Mucosa of descending colon (tissue), 3 donors: ENCODE results near the gene OR1S1. TPM values are rescaled to one million over a fixed set of nuclear protein-coding genes. Genes with fewer than 3 reads are reported as not detected.

Experiments used
- ATAC-seq: fragments of 200-7000 bp; cut with Tn5 transposase; one replicate; pipeline ENCODE4 v1.9.1; 2020; ENCODE audit warnings: mild to moderate bottlenecking, moderate library complexity
- DNase-seq, 3 donors: peaks; one replicate each; pipeline ENCODE4 v3.0.0-alpha.2; 2020
- H3K36me3 ChIP-seq: fragments of 200-600 bp; one replicate; pipeline ENCODE4 v1.8.0; 2021; ENCODE audit warnings: low read depth, mild to moderate bottlenecking
- H3K4me1 ChIP-seq: fragments of 200-600 bp; one replicate; pipeline ENCODE4 v1.8.0; 2021; ENCODE audit warnings: low read depth, mild to moderate bottlenecking
- H3K4me3 ChIP-seq: fragments of 200-600 bp; one replicate; pipeline ENCODE4 v1.8.0; 2021; ENCODE audit warnings: mild to moderate bottlenecking
- H3K9me3 ChIP-seq: fragments of 200-600 bp; one replicate; pipeline ENCODE4 v1.8.0; 2021; ENCODE audit warnings: mild to moderate bottlenecking
- intact Hi-C, 2 donors: fragments of 100-400 bp; cut with DNase I in 1 of 2; cut with micrococcal nuclease in 1 of 2; formaldehyde crosslinking; loops; one replicate each; pipeline versions ENCODE4 v1.11.0 to v1.11.1; 2022; cut with DNase I, micrococcal nuclease
- total RNA-seq, 3 donors: library from RNA; stranded (reverse); fragmentation: NEBNext Ultra II Directional in 2 of 3; extraction: Animal tissue kit (Norgen Biotek cat#: 25700) in 2 of 3; gene quantifications; one replicate each; pipeline versions ENCODE4 v1.2.1 to v1.2.4, GENCODE V29; 2021 to 2023
- TF ChIP-seq, protein P1 (sequence below): fragments of 200-600 bp; IDR thresholded peaks from one replicate; pipeline ENCODE4 v1.8.0; 2022; ENCODE audit warnings: antibody characterized with exemption, mild to moderate bottlenecking
- donor health status: DM: no; HTN: no; CAD: no; lungs with moderate emphysema.
- donor health status: DM: no; HTN: no; CAD: no.
- donor health status: DM: no; HTN: yes; CAD: no.

OR1S1 gene
- total RNA-seq, 3 donors from 2014 or later: not detected

DNA sequence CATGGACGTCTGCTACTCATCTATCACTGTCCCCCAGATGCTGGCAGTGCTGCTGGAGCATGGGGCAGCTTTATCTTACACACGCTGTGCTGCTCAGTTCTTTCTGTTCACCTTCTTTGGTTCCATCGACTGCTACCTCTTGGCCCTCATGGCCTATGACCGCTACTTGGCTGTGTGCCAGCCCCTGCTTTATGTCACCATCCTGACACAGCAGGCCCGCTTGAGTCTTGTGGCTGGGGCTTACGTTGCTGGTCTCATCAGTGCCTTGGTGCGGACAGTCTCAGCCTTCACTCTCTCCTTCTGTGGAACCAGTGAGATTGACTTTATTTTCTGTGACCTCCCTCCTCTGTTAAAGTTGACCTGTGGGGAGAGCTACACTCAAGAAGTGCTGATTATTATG lies 32.9 kb upstream of the OR1S1 start:
- H3K36me3 ChIP-seq: no peaks in the 10 kb centered on the region
- ATAC-seq (no peak), DNase-seq (peak in 1 of 3 donors; percentile 48)
- no peaks in the 10 kb centered on the region for H3K9me3 ChIP-seq
- H3K4me3 ChIP-seq: no peak overlapping the region
- TF ChIP-seq, protein P1, sequence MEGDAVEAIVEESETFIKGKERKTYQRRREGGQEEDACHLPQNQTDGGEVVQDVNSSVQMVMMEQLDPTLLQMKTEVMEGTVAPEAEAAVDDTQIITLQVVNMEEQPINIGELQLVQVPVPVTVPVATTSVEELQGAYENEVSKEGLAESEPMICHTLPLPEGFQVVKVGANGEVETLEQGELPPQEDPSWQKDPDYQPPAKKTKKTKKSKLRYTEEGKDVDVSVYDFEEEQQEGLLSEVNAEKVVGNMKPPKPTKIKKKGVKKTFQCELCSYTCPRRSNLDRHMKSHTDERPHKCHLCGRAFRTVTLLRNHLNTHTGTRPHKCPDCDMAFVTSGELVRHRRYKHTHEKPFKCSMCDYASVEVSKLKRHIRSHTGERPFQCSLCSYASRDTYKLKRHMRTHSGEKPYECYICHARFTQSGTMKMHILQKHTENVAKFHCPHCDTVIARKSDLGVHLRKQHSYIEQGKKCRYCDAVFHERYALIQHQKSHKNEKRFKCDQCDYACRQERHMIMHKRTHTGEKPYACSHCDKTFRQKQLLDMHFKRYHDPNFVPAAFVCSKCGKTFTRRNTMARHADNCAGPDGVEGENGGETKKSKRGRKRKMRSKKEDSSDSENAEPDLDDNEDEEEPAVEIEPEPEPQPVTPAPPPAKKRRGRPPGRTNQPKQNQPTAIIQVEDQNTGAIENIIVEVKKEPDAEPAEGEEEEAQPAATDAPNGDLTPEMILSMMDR: no peak
- intact Hi-C loops: no loop called here
- no peaks in the 10 kb centered on the region for H3K4me1 ChIP-seq

DNA sequence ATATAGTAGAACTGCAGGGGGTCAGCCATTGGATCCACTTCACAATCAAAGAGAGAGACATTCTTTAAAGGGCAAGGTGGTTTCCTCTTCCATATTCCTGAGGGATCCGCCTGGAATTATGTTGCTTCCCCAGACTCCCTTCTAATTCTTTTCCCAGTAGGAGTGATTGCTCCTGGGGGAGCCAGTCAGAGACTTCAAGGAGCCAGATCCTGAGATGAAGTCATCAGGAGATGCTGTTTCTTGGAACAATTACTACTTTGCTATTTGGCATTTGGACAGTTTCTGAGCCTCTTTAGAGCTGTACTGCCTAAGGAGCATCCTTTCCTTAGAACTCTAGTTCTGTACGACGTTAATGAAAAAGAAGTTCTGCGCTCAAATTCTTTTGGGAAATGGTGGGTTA lies 25.6 kb upstream of the OR1S1 start:
- ATAC-seq (no peak), DNase-seq (no peak)
- intact Hi-C loops: no loop called here
- Histone ChIP-seq H3K4me1 (no peaks in the 10 kb centered on the region), H3K4me3 (no peak overlapping the region), H3K9me3 (no peaks in the 10 kb centered on the region), H3K36me3 (no peaks in the 10 kb centered on the region)
- TF ChIP-seq, protein P1: no peak

DNA sequence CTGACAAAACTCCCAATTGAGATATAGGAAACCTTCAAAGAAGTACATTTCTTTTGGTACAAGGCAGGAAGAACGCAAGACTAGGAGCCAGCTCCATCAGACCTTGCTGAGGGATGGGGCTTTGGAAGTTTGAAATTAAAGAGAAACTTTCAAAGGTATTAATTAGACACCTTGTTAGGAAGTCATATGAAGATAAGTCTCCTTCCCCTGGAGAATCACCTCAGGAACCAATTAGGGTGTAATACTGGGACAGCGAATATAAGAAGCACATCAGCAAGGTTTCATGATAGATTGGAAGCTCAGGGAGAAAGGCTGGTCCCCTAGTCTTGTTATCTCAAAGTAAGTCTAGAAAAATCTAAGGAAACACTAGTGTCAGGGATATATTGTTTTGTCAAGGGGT lies 23.8 kb upstream of the OR1S1 start, which contains the start of gene OR9Q2:
Gene OR9Q2, plus strand, starts transcription at position 301 of the 400 bp plus-strand sequence. CDS start 1,421 bp downstream, outside the sequence.
- Histone ChIP-seq H3K4me1 (peaks cover 7% of the 10 kb centered on the region), H3K36me3 (no peaks in the 10 kb centered on the region), H3K9me3 (no peaks in the 10 kb centered on the region), H3K4me3 (no peak within 1 kb of the TSS)
- DNase-seq: no peak
- intact Hi-C loops: no loop called here
- TF ChIP-seq, protein P1: no peak
- ATAC-seq: no peak

DNA sequence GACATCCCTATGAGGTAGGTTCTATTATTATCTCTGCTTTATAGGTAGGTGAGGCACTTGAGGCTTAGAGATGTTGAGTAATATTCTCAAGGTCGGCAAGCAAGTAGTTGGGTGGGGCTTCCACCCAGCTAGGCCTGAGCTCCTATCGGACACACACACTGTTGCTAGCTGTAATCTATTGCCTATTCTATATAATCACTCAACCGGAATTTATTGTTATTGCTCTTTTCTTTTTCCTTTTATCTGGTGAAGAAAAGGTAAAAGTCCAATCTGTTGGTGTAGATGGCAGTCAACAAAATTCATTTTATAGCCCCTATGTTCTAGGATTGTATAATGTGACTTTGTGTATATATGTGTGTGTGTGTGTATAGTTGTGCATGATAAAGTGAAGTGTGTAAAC lies 20.3 kb upstream of the OR1S1 start:
- no peak overlapping the region for H3K4me3 ChIP-seq
- H3K4me1 ChIP-seq: peaks cover 7% of the 10 kb centered on the region
- peaks cover 4% of the 10 kb centered on the region for H3K9me3 ChIP-seq
- ATAC-seq (peak; percentile 98), DNase-seq (peak; percentile 49 to 71 (median 62))
- H3K36me3 ChIP-seq: no peaks in the 10 kb centered on the region
- TF ChIP-seq, protein P1: no peak
- intact Hi-C loops: no loop called here

DNA sequence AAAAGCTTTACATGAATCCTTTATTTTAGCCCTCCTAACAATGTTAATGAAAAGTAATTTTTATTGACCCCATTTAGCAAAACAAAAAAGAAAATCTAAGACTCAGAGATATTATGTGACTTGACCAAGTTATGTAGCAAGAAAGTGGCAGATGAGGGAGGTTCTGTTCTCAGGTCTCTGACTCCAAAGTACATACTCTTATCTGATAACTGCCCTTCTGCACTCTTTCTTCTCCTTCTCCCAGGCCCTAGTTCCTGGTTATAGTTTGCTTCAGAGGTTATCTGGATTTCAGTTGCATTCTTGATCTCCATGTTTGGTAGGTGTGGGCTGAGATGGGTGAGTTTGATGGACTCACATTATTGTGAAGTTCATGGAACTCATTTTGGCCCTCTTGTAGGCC lies 19.1 kb upstream of the OR1S1 start:
- peak in 1 of 3 donors; percentile 41 for DNase-seq
- Histone ChIP-seq H3K36me3 (no peaks in the 10 kb centered on the region), H3K4me1 (peaks cover 7% of the 10 kb centered on the region), H3K4me3 (no peak overlapping the region), H3K9me3 (peaks cover 11% of the 10 kb centered on the region)
- intact Hi-C loops: no loop called here
- TF ChIP-seq, protein P1: no peak
- ATAC-seq: peak; percentile 83

DNA sequence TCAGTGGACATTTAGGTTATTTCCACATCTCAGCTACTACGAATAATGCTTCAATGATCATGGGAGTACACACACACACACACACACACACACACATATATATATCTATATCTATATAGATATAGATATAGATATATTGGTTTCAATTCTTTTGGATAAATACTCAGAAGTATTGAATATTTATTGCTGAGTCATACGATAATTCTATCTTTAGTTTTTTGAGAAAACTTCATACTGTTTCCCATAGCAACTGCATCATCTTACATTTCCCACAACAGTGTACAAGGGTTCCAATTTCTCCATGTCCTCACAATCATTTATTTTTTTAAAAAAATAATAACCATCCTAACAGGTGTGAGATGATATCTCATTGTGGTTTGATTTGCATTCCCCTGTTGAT lies 16.6 kb upstream of the OR1S1 start:
- TF ChIP-seq, protein P1: no peak
- DNase-seq (no peak), ATAC-seq (no peak)
- peaks cover 7% of the 10 kb centered on the region for H3K4me1 ChIP-seq
- intact Hi-C loops: no loop called here
- H3K36me3 ChIP-seq: no peaks in the 10 kb centered on the region
- peaks cover 11% of the 10 kb centered on the region for H3K9me3 ChIP-seq
- no peak overlapping the region for H3K4me3 ChIP-seq
